ENCODE data around the gene AARS2. TPM values are rescaled to one million over a fixed set of nuclear protein-coding genes. Genes with fewer than 3 reads are reported as not detected.

Gene AARS2
- total and polyA plus RNA-seq, 2 of the 8 experiments (the other 6 are each of a cell fraction or from before 2014, with no cell fraction given) = 8.6 to 20.4 TPM

DNA sequence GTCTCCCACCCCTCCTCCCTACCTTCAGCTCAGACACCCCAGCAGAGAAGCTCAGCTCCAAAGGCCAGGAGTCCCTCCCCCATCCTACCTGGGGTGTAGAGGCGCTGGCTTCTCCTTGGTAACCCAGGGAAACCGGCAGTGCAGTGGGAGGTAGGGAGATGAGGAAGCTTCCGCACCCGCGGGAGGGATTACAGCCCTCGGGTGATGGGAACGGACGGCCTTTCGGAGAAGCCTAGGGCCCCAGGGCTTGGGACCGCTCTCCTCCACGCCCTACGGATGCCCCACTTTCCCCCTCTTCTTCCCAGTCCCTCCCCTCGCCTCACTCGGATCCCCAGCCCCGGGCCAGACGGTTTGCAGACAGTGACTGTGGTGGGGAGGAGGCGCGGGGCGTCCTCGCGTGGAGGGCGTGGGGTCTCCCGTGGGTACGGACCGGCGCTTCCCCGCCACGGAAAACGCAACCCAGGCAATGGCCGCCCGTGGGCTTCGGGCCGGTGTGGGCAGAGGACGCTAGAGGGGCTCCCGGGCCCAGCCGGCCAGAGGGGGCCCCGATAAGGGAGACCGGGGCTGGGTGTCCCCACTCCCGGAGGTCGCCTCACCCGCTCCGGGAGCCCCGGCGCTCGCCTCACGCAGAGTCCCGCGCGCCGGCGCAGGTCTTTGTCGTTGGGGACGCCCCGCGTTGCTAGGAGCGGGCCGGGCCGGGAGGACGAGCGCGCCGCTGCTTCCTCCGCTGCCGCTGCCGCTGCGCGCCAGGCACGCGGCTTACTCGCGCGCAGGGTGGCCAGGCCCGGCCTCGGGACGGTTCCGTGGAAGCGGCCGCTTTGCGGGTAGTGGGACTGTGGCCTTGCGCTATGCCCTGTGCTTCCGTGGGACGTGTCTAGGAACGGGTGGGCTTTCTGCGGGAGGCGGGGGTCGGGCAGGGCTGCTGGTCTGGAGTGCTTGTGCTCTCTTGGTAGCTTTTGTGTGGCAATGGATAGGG is 15.8 kb downstream of the AARS2 start:
- no peak overlapping the region for H4K5ac ChIP-seq (ENCODE audit: insufficient read length, low read depth, low read length)
- peak in 1 of 2 experiments; percentile 87 for DNase-seq (ENCODE audit: low read depth in 1 of 2, low spot score in 2 of 2)
- H3K4me3 ChIP-seq (ENCODE audit: extremely low read depth in 1 of 4, insufficient read depth in 2 of 4, low read depth in 3 of 4, low read length in 4 of 4) = peak overlapping the region; percentile 44 to 83 (median 68)
- H4K8ac ChIP-seq (ENCODE audit: extremely low read depth, insufficient read depth, low read length) = peak overlapping the region; percentile 63
- no peaks in the 10 kb centered on the region for H4K20me1 ChIP-seq (replicated peaks in 1 of 2; ENCODE audit: control insufficient read depth in 1 of 2, insufficient read depth in 2 of 2, low read length in 2 of 2)
- 2% methylated on average over 33 of the region's 86 CpGs; no CpG with 5 or more reads in 1 of the 2 experiments for WGBS, 2 experiments (ENCODE audit: extremely low coverage in 1 of 2, insufficient coverage in 1 of 2, insufficient read length in 1 of 2, insufficient replicate concordance in 2 of 2, low coverage in 1 of 2, low lambda C conversion rate in 2 of 2, missing lambda C conversion rate in 1 of 2)
- peaks cover 0 to 5% (median 4%) of the 10 kb centered on the region in 4 experiments; a peak in 4 of 7 replicates for H3K4me1 ChIP-seq (replicated peaks in 1 of 4; ENCODE audit: control insufficient read depth in 3 of 4, insufficient read depth in 4 of 4, low read length in 3 of 4)
- FAIRE-seq = no peak
- ChIA-PET POLR2A (ENCODE audit: partially characterized antibody) (interaction anchor here (0.8 to 10.4 kb wide), 17 partner anchors 9 to 63 kb away, joined by 3 to 102 read pairs (median 8); partner anchors contain the start of genes AARS2, HSP90AB1, SLC35B2 and TMEM151B), CTCF (ENCODE audit: partially characterized antibody) (interaction anchor here (0.6 to 9.3 kb wide), 13 partner anchors 8 to 46 kb away, joined by 3 to 108 read pairs (median 7); partner anchors contain the start of genes AARS2, SLC35B2 and TMEM151B)
- H3K4ac ChIP-seq (replicated peaks; ENCODE audit: insufficient read length, low read depth, low read length) = no peak overlapping the region
- no peak overlapping the region for H3K14ac ChIP-seq (ENCODE audit: insufficient read length)
- no peaks in the 10 kb centered on the region for H3K79me1 ChIP-seq (ENCODE audit: low read depth, low read length)
- no peaks in the 10 kb centered on the region for H3K79me2 ChIP-seq (ENCODE audit: control insufficient read depth in 1 of 2, insufficient read depth in 2 of 2, low read length in 2 of 2)
- no peak overlapping the region for H2BK15ac ChIP-seq (ENCODE audit: low read length)
- peaks cover 0 to 19% (median 14%) of the 10 kb centered on the region in 4 experiments; a peak in 6 of 7 replicates for H3K27me3 ChIP-seq (replicated peaks in 1 of 4; ENCODE audit: control insufficient read depth in 3 of 4, extremely low read depth in 1 of 4, insufficient read depth in 3 of 4, low read length in 3 of 4)
- H3K23me2 ChIP-seq (ENCODE audit: low read depth, low read length) = peaks cover 14% of the 10 kb centered on the region
- H2BK5ac ChIP-seq (ENCODE audit: low read depth, low read length) = 0 out of 2 replicates have a peak overlapping the region, but pooled peaks have one; percentile 13
- no peaks in the 10 kb centered on the region for H3K9me3 ChIP-seq (ENCODE audit: insufficient read depth in 2 of 2, low read depth in 1 of 2, low read length in 1 of 2)
- no peak overlapping the region for H2BK120ac ChIP-seq (replicated peaks; ENCODE audit: low read depth, low read length)
- peak overlapping the region; percentile 24; the same call in 1 of the 2 replicates for H3K18ac ChIP-seq (ENCODE audit: extremely low read depth, low read length)
- no peak overlapping the region for H3K27ac ChIP-seq (ENCODE audit: low read depth, low read length)
- no peak overlapping the region for H2AK5ac ChIP-seq (ENCODE audit: low read depth, low read length)
- H2BK12ac ChIP-seq (ENCODE audit: low read depth, low read length) = peak overlapping the region; percentile 50; the same call in 1 of the 2 replicates
- peak overlapping the region; percentile 7 for H3K56ac ChIP-seq (replicated peaks; ENCODE audit: insufficient read length, low read depth, low read length)
- H4K91ac ChIP-seq (replicated peaks; ENCODE audit: insufficient read length, low read length) = no peak overlapping the region
- H3K23ac ChIP-seq (ENCODE audit: insufficient read length) = no peak overlapping the region
- no peak overlapping the region for H2BK20ac ChIP-seq (ENCODE audit: low read length)
- H3K4me2 ChIP-seq (ENCODE audit: insufficient read depth in 1 of 2, low read depth in 2 of 2, low read length in 2 of 2) = peak overlapping the region; percentile 65 to 70
- H3K36me3 ChIP-seq (ENCODE audit: control insufficient read depth in 2 of 4, insufficient read depth in 4 of 4, low read length in 3 of 4) = peaks cover 5 to 18% (median 6%) of the 10 kb centered on the region in 4 experiments; a peak in 7 of 8 replicates
- H3K9ac ChIP-seq (replicated peaks in 1 of 4; ENCODE audit: extremely low read depth in 1 of 4, low read depth in 3 of 4, low read length in 3 of 4) = peak overlapping the region; percentile 5 to 46 (median 25); a peak in 5 of 7 replicates
- H2AFZ ChIP-seq (ENCODE audit: low read length) = peak overlapping the region; percentile 6; the same call in 1 of the 2 replicates
- TF ChIP-seq SRF (IDR thresholded peaks at IDR 0.05; ENCODE audit: low read depth, low read length) (peak; percentile 37; the same call in 1 of the 2 replicates), NRF1 (IDR thresholded peaks at IDR 0.05; ENCODE audit: low read depth, low read length) (0 out of 2 replicates have a peak, but pooled peaks have one; percentile 19), BACH1 (IDR thresholded peaks at IDR 0.05; ENCODE audit: low read length) (0 out of 2 replicates have a peak, but pooled peaks have one; percentile 16), HDAC6 (IDR thresholded peaks at IDR 0.05; ENCODE audit: low read depth, low read length) (no peak), JUN (IDR thresholded peaks at IDR 0.05; ENCODE audit: low read depth, low read length) (no peak), POU5F1 (IDR thresholded peaks at IDR 0.05; ENCODE audit: low read depth, low read length) (no peak), SIX5 (IDR thresholded peaks at IDR 0.05; ENCODE audit: low read depth, low read length) (no peak), CREB1 (IDR thresholded peaks at IDR 0.05) (peak; percentile 92), KDM4A (IDR thresholded peaks at IDR 0.05; ENCODE audit: low read depth, low read length, severe bottlenecking) (peak; percentile 70)
